Stimulated activated CD8-positive, alpha-beta memory T cell treated with anti-CD3 and anti-CD28 coated beads, Interleukin-15, amount 100 ng/mL, for 1 hour (primary cell): ENCODE measurements around the gene P2RX1.

Experiments used
- DNase-seq: peaks from one replicate; pipeline ENCODE4 v3.0.0-alpha.2; 2020; ENCODE audit warnings: low read depth

P2RX1 gene

DNA sequence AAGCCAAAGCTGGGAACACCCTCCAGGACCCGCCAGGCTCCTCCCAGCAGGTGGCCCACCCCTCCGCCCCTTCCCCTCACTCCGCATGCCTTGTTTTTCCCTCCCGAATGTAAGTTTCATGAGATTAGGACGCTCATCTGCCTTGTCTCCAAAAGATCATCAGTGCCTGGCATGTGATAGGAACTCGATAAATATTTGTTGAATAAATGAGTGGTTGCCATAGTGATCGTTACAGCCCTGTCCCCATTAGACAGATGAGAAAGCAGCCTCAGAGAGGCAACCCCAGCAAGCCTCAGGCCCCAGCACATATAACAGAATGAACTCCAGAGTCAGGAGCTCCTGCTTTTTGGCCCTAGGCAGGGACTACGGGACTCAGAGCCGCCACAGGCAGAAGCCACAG, 28.5 kb downstream of the P2RX1 start:
- DNase-seq, result no peak

DNA sequence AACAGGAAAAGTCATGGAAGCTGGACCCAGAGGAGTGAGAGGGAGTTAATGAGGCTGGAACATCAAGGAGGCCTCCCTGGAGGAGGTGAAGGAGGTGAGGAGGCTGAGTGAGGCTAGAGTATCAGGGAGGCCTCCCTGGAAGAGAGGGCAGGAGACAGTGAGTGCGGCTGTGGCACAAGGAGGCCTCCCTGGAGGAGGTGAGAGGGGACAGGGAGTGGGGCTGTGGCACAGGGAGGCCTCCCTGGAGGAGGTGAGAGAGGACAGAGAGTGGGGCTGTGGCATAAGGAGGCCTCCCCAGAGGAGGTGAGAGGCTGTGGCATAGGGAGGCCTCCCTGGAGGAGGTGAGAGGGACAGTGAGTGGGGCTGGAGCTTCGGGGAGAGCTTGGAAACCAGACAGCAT, 28.9 kb downstream of the P2RX1 start:
- no peak for DNase-seq

DNA sequence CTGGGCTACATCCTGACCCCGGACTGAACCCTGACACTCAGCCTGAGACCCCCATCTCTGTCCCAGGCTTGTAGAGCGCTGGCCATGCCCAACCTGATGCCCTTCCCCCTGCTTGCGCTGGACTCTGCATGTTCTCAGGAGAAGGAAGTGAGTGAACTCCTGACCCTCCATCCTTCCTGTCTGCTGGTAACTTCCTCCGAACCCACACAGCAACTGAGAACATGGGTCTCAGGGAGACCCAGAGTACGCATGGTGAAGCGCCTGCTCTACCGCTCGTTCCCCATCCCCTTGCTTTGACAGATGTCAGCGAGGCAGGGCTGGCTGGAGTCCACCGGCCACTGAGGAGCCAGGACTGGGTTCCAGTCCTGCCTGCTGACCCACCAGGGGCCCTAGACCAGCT, 29.5 kb downstream of the P2RX1 start:
- DNase-seq, result no peak

DNA sequence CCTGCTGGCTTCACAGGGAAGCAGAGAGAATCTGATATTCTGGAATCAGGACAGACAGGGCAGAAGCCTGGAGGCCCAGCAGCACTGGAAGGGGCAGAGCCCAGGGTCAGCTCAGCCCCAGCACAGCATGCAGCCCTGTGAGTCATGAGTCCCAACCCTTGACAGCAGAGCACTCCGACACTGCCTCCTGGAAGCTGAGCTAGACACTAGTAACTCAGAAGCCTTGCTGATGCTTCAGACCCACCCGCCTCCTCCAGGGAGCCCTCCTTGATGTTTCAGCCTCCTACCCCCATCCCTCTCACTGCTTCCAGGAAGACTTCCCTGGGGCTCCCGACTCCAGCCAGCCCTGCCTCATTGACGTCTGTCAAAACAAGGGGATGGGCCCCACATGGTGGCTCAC, 30.3 kb downstream of the P2RX1 start:
- no peak for DNase-seq

DNA sequence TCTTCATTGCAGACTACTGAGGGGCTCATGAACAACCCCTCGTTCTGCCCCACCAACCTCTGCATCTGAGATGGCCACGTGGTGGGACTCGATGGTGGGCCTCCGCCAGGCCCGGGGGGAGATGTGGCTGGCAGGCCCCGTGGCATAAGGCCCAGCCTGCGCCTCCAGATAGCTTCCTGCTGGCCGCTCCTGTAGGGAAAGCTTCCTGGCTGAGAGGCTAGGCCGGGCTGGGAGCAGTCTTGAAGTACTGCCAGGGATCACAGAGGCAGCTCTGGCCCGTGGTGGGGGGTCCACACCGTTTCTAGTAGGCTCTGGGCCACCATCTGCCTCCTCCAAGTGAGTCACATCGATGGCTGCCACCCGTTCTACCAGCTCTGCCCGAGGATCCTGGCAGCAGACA, 31.0 kb downstream of the P2RX1 start:
- no peak for DNase-seq

DNA sequence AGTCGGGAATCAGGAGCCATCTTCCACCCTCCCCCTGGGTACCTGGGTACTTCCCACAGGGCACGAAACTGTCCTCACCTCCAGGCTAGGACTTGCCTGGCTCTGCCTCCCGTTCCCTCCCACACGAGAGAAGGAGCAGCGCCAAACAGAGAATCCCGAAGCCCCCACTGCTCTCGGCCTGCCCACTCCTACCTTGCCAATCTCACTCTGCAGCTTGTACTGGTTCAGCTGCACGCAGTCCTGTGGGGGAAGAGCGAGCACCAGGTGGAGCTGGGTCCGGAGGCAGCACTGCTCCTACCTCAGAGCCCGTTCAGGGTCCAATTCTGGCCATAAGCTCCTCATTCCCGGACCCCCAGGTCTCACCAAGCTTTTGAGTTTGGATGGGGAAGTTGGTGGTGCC, 32.1 kb downstream of the P2RX1 start:
- no peak for DNase-seq

DNA sequence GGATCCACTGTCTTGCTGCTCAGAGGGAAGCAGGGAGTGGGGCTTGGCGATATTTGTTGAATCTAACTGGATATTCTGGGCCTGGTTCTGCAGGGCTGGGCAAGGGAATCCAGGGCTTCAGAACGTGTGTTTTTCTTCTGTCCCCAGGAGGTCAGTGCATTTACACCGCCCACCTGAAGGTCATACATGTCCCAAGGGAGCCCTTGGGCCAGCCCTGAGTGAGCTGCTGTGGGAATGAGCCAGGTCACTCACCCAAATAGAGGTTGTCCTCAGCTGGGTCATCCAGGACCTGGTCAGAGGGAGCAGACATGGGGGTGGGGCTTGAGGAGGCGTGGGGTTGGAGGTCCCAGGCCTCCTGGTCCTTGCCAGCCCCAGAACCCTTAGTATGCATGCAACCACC, 34.0 kb downstream of the P2RX1 start:
- DNase-seq, result no peak

DNA sequence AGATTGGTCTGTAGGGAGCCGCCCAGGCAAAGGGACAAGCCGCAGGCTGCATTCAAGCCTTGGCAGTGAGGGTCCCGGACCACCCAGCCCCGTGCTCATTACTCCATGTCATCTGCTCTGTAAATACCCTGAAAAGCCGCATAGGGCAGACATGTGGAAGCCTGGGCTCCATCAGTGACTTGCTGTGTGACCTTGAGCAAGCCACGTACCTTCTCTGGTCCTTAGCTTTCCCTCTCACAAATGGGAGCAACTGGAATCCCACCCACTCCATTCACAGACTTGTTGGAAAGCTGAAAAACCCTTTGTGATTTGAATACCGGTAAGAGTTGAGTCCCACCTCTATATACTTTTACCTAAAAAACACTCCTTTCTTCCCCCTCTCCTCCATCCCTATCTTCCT, 35.3 kb downstream of the P2RX1 start:
- no peak for DNase-seq

DNA sequence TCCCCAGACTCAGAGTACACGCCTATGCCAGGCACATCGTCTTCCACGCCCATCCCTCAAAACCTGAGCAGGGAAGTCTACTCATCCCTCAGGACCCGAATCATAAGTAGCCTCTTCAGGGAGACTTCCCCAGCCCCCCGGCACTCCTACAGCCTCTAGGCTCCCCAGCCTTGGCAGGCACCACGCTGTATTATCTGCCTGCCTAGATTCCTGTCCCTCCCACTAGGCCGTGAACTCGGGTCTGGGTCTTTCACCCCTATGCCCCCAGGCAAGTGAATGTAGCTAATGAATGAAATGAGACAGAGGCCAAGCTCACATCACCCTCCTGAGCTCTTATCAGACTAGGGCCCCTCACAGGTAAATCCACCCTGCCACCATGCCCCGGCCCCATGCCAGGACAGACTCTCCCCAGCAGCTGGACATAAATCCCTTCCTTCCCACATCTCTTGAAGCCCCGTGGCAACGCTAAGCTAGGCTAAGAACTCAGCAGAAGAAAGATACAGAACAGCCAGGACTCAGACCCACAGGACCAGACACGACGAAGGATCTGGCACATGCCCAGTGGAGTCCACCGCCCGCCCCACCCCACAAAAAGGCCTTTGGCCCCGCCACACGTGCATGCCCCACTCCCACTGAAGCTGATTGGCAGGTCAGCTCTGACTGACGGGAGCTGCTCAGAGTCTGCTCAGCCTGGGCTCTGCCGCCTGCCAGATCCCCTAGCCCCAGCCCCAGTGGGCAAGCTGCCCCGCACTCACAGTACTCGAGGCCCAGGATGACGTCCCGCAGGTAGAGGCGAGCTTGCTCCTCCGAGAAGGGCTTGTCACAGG, 36.5 kb downstream of the P2RX1 start:
- DNase-seq, result no peak

DNA sequence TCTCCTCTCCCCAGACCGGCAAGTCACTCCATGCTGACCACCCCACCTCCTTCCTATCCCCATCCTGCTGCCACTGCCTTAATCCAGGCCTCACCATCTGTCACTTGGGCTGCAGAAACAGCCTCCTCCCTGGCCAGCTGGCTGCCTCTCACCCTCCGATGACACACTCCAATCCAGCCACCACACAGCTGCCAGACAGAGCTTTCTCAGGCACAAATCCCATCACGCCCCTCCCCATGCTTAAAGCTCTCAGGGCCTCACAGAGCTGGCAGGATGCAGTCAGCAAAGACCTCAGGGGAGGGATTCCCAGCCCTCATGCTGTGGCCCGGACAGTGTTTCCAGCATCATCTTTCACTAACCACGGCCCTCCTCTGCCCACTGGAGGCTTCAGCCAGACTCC, 37.1 kb downstream of the P2RX1 start:
- DNase-seq, result no peak

DNA sequence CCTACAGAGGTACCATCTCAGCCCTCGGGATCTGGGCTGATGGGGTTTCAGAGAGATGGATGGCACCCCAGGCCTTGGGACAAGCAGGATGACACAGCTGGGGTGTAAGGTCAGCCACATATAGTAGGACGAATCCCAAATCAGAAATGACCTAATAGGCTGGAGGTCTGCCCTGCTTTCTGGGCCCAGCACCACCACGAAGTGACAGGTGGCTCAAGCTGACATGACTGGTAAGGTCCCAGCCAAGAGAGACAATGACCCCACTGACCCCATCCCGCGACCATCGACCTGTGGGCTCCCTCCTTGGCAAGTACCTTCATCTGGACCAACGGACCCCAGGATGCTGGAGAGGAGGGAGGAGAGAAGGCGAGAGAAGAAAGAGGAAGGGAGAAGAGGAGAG, 39.0 kb downstream of the P2RX1 start:
- DNase-seq, result no peak

DNA sequence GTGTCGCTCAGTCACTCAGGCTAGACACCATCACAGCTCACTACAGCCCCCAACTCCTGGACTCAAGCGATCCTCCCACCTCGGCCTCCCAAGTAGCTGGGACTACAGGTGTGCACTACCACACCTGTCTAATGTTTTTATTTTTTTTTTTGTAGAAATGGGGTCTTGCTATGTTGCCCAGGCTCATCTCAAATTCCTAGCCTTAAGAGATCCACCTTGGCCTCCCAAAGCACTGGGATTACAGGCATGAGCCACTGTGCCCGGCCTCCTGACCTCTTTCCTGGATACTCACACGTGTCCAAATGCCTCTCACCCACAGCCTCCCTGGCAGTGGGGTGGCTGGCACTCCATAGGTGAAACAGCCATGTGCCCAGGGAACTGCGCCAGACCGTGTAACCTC, 40.9 kb downstream of the P2RX1 start:
- no peak for DNase-seq

DNA sequence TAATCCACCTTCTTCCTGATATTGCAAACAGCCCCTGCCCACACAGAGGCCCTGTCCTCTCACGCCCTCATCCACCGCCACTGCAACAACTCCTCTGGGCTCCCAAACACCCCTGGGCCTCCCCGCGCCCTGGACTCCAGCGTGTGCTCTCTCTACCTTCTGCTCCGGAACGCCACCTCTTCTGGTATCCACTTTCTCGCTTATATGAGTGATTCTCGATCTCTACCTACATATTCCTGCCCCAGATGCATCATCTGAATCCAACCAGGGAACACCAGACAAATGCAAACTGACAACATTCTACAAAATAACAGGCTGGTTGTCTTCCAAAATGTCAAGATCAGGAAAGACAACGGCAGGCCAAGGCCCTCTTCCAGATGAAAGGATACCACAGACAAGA, 42.4 kb downstream of the P2RX1 start:
- DNase-seq, result no peak

DNA sequence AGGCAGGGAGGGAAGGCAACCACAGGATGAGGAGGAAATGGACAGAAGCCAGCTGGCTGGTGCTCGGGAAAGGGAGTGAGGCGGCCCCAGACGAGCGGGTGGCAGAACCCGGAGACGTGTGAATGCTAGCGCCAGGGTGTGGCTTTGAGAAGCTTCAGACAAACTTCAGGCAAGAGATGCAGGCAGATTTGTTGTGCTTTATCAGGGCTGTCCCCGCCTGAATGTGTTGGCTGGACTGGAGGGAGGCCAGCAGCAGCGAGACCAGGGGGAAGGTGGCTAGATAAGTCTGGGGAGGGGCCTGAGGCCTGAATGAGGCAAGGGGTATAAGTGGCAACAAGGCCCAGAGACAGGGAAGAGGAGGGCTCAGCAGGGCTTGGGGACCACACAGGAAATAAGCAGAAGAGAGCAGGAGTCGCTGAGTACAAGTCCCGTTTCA, 45.4 kb downstream of the P2RX1 start:
- DNase-seq, result no peak

DNA sequence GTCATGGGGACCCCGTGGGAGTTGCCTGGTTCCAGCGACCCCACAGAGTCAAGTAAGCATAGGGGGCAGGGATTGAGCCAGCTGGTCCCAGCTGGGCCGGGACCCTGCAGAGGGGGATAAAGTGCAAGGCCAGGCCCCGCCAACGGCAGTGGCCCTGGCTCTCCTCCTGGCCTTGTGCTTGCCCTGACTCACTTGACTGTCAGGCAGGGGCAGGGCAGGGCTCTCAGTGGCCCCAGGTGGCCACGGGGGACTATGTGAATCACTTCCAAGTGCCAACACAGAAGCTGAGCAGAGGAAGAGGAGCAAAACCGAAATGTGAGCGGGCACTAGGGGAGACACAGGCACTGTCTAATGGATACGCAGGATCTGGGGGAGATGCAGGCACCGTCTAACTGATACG, 48.7 kb downstream of the P2RX1 start:
- no peak for DNase-seq

DNA sequence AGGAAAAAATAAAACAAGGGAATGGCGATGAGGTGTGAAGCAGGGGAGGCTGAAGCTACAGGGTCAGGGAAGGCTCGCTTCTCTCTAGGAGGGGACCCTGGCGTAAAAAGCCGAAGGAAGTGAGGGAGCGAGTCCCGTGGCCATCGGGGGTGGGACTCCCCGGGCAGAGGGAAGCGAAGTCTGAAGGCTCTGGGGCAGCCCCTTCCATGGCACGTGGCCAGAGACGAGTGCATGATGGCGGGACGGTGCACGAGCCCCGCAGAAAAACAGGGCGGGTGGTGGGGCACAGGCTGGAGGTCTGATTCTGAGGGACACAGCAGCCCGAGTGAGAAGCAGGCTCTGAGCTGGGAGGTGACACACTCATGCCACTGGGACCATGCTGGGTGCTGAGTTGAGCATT, 49.2 kb downstream of the P2RX1 start:
- DNase-seq, result no peak

DNA sequence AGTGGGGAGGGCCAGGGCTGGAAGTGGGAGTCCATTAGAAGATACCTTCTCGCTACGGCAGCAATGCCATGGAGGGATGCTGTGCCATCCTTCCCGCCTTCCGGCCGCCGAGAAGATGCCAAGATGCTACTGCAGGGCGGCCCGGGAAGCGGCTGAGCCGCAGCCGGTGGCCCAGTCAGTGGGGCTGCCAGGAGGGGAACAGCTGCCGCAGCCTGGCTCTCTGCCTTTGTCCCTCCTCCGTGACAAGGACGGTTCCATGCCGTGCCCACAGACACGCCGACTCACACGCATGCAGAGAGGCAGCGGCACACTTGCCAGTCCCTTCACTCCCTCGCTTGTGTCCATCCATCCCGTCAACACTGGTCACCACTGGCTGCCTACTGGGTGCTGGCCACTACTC, 50.0 kb downstream of the P2RX1 start:
- DNase-seq, result no peak

DNA sequence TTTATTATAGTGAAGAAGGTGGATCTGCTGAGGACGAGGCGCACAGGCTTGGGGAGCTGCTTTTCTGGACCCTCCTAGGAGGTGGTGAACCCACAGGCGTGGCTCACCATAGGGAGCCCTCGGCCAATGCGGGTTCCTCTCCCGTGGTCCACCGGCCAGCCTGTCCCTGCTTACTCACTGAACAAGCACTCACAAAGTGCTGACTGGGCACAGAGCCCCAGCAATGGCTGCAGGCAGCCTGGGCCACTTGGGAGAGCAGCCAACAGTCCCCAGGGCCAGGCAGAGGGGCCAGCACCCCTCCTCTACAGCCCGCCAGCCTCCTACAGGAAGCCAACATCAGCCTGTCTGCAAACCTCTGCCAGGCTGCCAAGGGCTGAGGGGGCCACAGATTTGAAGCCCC, 51.1 kb downstream of the P2RX1 start:
- DNase-seq, result no peak

DNA sequence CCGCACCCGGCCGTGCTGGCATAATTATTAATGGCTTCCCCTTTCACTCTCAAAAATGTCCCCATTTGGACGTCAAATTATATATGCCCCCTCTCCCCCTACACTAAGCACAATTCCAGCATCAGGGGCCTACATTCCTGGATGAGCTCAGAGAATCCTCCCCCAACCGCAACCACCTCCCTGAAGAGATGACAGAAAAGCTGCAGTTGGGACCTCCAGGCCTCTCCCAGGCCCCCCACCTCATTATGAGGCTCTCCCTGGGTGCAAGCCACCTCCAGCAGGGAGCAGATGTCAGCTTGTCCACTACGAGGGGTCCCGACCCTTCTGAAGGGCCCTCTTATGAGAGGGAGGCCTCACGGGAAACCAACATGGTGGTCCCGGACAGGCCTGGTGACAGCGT, 51.7 kb downstream of the P2RX1 start:
- DNase-seq, result no peak

DNA sequence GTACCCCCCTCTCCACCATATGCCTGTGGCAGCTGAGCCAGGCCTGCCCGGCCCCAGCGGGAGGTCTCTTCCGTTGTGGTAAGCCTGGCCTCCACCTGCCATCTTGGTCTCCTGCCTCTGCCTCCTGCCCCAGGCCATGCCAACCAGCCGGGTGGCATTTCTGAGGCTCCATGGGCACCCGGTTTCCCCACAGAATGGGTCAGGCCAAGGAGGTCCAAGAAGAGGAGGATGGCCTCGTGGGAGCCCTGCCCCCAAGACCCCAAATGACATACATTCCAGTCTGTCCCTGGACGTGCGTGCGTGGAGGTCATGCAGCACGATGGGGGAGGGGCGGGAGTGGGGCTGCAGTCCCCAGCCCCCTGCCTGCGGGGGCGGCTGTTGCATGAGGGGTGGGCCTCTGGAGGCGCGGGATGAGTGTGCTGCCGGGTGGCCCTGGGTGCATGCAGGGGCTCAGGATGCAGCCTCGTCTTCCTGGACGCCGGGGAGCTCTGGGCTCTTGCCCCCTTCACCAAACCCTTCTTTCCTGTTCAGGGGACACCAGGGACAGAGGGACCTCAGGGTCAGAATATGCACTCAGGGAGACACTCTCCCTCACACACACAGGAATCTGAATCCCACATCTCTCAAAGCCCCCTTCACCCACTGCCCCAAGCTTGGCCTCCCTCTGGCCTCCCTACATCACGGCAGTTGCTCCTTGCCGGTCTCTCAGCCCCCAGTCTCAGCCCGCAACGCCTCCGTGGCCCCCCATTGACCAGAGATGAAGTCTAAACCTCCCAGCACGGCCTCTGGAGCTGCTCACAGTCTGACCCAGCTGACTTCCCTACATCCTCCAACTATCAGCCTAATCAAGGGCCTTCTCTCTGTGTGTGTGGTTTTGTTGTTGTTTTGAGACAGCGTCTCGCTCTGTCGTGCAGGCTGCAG, 54.2 kb downstream of the P2RX1 start:
- DNase-seq, result no peak

DNA sequence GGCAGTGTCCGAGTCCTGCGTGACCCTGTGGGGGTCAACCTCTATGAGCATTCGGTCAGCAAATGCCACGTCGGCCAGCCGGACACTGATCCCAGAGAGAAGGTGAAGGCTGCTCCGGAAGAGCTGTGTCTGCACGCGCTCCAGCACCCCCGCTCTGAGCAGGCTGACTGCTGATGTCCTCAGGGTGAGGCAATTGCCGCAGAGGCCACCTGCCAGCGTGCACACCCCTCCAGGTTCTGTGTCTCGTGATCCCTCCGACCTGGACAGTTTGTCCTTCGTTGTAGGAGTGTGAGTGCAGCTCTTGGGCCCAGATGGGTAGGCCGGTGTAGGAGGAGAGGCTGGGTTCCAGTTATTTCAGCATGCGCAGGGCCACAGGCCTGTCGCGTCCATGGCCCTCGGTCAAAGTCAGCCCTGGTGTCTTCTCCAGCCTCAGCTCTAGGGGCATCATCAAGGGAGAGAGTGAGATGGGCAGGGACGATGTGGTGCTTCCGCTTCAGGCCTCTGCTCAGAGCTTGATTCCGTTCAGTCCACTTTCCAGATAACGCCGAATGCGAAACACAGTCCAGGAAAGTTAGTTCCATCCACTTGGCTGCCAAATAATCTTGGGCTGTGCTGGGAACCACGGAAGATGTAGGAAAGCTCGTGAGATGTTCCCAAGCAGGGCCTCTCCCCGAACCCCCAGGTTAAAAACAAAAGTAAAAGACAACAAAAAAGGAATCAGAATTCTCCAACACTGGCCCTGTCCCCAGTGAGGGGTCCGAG, 55.1 kb downstream of the P2RX1 start:
- DNase-seq, result no peak

DNA sequence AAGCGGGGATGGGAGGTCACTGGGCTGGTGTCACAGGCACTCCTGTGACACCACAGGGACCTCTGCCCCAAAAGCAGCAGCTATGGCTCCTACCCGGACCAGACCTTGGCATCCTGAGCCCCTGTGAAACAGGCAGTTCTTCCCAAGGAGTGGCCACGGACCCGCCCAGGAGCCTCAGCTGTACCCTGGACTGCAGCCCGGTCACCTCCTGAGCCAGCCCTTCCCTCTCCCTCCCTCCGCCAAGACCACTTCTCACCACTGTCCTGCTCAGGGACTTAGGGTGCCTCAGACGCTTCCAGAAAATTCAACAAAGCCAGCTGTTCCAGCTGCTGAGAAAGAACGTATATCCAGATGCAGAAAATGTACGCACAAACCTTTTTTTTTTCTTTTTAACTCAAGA, 56.3 kb downstream of the P2RX1 start:
- no peak for DNase-seq
